Measurements from ENCODE around the gene TNFRSF6B.

GRCh38 chr20:63686094-63686491, 10.4 kb upstream of the TNFRSF6B start:
- TF ChIP-seq EZH2 (IDR thresholded peaks at IDR 0.05; ENCODE audit: low read depth) (no peak), CTCF (conservative IDR thresholded peaks at IDR 0.05) (no peak)

Measured in PC-9 (cell line).